Colon (tissue), 2 donors: ENCODE results near the gene RFX2.

Experiments
- FAIRE-seq: peaks from 2 replicates; lab custom pipeline; 2012; peaks lifted over from hg19 to GRCh38; lab: Jason Lieb, UNC
- donor health status: control.
- donor health status: control.

Gene RFX2

DNA sequence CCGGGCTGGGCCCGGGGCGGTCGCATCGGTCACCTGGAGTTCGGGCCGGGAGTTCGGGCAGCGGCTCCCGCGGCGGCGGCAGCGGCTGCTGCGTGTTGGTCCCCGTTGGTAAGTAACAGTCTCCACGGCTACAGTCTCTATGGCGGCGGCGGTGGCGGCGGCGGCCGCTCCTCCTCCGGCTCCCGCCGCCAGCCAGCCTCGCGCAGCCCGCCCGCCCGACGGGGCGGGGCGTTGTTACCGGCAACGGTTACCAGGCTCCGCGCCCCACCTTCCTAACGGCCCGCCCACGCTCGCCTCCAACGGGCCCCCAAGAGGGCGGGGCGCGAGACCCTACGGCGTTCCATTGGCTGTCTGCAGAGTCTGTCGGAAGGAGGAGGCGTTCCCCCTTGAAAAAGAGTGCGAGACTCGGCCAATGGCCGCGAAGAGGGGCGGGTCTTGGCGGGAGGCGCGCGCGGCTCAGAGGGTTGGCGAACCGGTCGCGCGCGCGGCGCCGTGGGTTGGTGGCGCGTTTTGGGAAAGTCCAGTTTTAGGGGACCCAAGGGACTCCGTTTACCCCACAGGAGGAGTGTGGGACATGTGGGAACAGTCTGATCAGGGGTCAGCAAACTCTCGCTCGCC is at the start of gene RFX2:
Gene RFX2, minus strand, starts transcription at position 141 of the 618 bp plus-strand sequence. CDS start 63,004 bp downstream, outside the sequence.
- FAIRE-seq = no peak

DNA sequence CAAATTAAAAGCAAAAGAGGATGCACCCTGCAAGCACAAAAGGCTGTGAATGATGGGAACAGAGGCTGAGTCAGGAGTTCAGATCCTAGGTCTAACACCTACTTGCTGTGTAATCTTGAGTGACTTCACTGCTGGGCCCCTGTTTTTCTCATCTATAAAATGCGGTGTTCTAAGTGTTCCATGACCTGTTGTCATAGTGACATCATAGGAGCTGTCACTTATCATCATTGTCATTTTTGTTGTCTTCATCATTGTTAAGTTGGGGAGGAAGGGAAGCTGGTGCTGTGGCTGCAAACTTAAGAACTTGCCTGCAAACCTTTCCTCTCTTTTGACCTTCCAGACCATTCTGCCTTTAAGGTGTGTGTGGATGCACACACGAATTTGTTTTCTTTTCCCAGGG is 45.7 kb upstream of the RFX2 start:
- no peak for FAIRE-seq

DNA sequence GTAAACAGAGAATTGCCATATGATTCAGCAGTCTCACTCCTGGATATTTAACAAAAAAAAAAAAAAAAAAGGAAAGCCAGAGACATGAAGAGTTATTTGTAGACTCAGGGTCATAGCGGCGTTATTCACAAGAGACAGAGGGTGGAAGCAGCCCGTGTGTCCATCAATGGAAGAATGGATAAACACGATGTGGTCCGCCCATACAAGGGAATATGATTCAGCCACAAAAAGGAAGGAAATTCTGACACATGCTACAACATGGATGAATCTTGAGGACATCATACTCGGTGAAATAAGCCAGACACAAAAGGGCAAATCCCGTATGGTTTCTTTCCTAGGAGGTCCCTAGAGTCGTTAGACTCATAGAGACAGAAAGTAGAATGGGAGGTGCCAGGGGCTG is 40.0 kb upstream of the RFX2 start:
- no peak for FAIRE-seq

GRCh38 chr19:6141217-6141616 is 30.9 kb upstream of the RFX2 start:
- FAIRE-seq = no peak

DNA sequence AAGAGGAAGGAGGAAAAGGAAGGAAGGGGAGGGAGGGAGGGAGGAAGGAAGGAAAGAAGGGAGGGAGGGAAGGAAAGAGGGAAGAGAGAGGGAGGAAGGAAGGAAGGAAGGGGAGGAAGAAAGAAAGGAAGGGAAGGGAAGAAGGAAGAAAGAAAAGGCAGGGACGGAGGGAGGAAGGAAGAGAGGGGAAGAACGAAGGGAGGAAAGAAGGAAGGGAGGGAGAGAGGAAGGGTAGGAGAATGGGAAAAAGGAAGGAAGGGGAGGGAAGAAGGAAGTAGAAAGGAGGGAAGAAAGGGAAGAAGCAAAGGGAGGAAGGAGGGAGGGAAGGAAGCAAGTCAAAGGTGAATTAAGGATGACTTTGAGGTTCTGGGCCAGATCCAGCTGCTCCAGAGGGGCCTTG is 28.2 kb upstream of the RFX2 start:
- FAIRE-seq = no peak

GRCh38 chr19:6138066-6138465 is 27.8 kb upstream of the RFX2 start:
- no peak for FAIRE-seq

- no peak for FAIRE-seq
Measured at GRCh38 chr19:6133231-6133630, 22.9 kb upstream of the RFX2 start.

GRCh38 chr19:6132482-6132881 is 22.2 kb upstream of the RFX2 start:
- no peak for FAIRE-seq

- no peak for FAIRE-seq
Measured at GRCh38 chr19:6127716-6128335, 17.5 kb upstream of the RFX2 start.

DNA sequence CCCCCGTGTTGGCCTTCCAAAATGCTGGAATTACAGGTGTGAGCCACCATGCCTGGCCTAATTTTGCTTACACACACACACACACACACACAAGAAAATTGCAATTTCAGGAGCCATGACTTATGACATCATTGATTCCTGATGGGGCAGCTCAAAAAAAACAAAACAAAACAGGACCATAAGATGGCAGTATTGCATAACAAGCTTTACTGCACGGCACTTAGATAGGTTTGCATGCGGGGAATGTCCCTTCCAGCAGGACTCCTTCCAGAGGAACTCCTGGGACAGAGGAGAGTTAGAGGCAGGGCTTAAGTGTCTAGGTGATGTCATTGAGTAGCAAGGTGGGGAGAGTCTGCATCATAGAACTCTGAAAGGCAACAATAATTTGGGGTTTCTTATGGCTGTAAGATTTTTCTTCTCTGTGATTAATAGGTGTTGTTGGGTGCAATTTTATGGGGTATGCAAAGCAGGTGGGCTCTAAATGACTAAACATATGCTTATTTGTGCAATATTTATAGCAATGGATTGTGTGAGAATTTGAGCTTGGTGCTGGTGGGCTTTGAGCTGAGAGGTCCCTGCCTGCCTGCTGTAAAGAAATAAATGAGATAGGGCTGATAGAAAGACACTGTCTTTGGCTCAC is 16.2 kb upstream of the RFX2 start:
- no peak for FAIRE-seq

DNA sequence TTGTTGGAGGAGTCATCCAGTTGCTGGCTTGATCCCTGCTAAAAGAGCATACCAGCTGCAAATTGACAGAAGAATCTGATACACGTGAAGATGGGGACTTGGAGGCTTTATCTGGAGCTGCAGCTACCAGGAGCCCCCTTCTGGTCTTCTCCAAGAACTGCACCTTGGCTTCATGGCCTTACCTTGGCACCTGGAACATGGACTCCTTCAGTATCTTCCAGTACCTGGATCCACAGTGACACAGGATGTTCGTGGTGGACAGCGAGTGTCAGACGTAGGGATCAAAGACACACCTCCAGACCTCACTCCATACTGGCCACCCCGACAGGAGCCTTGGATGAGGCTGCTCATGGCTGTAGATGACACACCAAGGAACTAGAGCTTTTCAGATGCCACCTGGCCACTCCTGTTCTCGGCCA is 15.3 kb upstream of the RFX2 start:
- no peak for FAIRE-seq

- no peak for FAIRE-seq
Measured at GRCh38 chr19:6119031-6119430, 8.7 kb upstream of the RFX2 start.

DNA sequence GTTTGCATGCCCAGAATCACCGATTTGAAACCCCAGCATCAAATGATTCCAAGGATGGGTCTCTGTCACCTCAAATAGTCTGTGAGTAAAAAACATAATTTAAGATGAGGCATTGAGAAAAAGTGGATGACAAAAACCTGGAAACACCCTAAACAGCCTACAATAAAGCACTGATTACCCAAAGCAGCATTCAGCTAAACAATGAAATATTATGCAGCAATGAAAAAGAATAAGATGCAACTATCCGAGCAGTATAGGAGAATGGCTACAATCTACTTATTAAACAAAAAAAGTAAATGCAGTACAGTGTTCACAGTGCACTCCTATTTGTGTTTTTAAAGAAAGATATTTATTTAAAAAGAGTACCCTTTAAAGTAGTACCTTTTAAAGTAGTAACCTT is 7.7 kb upstream of the RFX2 start:
- FAIRE-seq = no peak

GRCh38 chr19:6117534-6117933 is 7.2 kb upstream of the RFX2 start:
- no peak for FAIRE-seq

- no peak for FAIRE-seq
Measured at GRCh38 chr19:6116749-6117430, 6.6 kb upstream of the RFX2 start.

DNA sequence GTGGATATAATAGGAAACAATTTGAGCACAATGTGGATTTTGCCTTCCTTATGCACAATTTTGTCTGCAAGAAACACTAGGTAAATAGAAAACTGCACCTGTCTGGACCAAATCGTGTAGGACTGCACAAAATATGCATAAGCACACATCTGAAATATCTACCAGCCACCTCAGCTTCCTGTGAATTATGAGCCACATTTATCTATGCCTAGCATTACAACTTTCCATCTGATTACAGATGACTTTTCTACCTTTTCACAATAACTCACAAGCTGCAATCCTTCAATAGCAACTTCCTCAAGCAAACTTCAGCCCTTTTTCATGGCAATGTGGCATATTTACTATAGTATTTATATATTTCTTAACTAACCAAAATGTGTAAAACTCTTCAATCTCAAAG is 5.7 kb upstream of the RFX2 start:
- no peak for FAIRE-seq

- FAIRE-seq = no peak
Measured at GRCh38 chr19:6113616-6114188, 3.4 kb upstream of the RFX2 start.

- FAIRE-seq = no peak
Measured at GRCh38 chr19:6109947-6110346, 353 bp downstream of the RFX2 start.

DNA sequence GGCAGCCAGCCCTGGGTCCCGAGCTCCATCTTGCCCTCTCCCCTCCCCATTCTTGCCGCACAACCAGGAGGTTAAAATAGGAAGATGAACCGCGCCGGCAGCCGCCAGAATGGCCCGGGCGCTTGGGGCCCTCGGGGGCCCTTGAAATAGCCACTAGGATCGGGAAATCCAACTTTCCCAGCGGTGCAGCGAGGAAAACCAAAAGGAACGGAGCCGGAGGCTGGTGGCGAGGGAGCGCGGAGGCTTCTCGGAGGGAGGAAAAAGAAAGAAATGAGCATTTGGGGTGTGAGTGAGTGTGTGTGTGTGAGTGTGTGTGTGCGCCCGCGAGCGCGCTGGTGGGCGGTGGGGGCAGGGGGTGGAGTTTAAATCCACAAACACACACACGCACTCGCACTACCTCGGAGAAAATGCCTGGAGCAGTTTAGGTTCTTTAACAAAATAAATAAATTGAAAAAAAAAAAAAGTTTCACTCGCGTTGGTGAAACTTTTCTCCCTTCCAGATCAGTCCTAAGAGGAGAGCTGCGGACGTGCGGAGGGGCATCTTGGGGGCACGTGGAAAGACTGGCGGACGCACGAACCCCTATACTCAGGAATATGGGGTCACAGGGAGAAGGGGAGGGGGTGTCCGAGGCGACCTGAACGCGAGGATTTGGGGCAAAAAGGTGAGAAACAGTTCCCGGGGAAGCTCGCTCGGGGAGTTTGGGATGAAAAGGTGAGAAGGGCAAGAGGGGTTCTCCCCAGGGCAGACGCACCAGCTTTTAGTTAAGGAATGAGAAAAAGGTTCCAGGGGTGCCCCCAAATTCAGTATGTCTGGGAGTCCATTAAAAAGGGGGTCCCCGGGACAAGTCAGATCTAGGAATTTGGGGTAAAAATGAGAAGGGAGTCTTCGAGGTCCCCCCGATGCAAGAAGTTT is 1.3 kb downstream of the RFX2 start:
- FAIRE-seq = no peak

DNA sequence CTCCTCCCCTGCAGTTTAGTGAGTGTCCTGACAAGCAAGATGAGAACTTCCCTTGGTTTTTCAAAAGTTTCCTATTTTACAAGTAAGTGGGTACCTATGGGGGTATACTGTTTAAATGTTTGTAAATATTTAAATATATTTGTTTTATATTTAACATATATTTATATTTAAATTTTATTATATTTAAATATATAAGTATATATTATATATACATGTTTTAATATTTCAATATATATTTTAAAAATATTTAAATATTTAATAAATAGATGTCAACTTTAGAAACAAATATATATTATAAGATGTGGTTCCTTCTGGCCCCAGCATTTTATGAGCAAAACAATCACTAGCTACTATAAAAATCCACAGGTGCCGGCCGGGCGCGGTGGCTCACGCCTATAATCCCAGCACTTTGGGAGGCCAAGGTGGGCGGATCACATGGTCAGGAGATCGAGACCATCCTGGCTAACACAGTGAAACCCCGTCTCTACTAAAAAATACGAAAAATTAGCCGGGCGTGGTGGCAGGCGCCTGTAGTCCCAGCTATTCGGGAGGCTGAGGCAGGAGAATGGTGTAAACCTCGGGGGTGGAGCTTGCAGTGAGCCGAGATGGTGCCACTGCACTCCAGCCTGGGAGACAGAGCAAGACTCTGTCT is 3.5 kb downstream of the RFX2 start:
- peak; percentile 89 for FAIRE-seq

DNA sequence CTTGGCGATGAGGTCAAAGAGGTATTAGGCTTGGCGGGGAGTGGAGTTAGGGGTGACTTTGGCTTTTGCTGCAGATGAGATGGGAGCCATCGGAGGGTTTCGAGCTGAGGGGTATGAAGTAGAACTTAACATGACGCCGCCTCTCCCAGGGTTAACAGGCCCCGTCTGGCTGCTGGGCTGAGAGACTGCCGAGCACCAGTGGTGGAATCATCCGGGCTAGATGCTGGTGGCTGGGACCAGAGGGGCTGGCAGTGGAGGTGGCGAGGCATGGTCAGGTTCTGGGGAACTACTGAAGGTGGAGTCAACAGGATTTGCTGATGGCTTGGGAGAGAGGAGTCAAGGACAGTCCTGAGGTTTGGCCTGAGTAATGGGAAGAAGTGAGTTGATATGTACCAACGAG is 4.9 kb downstream of the RFX2 start:
- FAIRE-seq = no peak
